GM21390 (cell line): ENCODE measurements around the gene LPP.

ENCODE experiments used
- ATAC-seq: cut with Tn5 transposase; IDR thresholded peaks from one replicate; pipeline ENCODE4 v1.9.1; 2021; ENCODE audit not compliant: unreplicated experiment

The LPP gene

GRCh38 chr3:188243124-188243795, 89.3 kb downstream of the LPP start:
- no peak for ATAC-seq

DNA sequence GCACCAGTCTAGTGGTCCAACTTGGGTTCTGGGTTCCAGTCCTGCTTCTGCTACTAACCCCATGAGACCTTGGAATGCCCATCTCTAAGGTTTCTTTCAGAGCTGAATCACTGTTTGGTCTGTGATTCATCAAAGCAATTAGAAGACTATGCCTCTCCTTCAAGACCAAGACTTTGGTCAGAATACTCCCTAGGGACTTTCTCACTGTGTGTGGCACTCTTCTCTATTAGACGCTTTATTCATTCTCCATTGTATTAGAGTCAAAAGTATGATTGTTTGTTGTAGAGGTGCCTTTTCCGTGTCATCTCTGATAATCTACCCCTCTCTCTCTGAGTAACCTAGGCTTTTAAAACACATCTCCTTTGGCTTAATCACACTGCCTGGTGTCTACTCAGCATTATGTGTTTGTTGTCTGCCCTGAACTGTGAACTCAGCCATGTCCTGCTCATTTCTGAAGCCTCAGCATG, 90.5 kb downstream of the LPP start:
- no peak for ATAC-seq

DNA sequence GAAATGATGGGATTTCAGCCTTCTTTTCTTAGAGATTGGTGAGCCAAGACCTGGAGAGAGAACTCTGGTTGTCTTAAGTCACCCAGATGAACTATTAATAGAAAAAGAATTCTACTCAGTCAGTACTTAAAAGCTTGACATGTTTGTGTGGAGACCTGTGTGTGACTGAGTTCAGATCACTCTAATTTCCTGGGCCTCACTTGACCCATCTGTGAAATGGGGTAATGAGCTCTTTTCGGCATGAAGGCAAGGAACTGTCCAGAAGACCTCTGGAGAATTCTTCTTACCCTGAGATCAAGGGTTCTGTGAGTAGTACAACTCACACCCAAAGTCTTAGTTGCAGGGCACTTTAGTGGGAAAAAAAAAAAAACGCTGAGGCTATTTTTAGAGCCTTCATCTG, 92.9 kb downstream of the LPP start:
- ATAC-seq, result no peak

DNA sequence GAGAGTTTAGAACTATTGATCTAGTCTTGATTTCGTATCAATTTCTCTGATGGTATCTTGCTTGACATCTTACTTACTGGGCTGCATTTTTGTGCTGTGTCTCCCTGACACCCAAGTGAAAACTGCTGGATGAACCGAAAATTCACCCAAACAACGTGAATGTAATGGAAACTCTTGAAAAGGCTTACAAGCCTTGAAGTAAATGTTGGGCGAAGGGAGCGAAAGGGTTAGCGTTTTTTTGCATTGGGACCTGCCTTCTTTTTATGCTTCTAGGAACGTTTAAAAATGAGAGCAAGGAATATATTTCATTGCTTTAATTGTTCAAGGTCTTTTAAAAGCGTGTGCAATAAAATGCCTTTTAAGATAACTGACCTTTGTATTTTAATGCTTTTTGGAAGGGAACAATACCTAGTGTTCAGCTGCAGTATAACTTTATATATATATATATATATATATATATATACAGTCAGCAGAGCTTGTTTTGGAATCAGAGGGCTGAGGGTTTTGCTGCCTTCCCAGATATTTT, 94.1 kb downstream of the LPP start:
- no peak for ATAC-seq

- no peak for ATAC-seq
These were observed 99.3 kb downstream of the LPP start for GRCh38 chr3:188253123-188253793.

GRCh38 chr3:188253800-188254452, 100.0 kb downstream of the LPP start:
- ATAC-seq, result no peak

- no peak for ATAC-seq
These were observed 100.6 kb downstream of the LPP start for GRCh38 chr3:188254520-188255070.

- ATAC-seq, result no peak
These were observed 101.2 kb downstream of the LPP start for GRCh38 chr3:188255190-188255589.

- no peak for ATAC-seq
These were observed 102.8 kb downstream of the LPP start for GRCh38 chr3:188256758-188257157.

- no peak for ATAC-seq
These were observed 103.5 kb downstream of the LPP start for GRCh38 chr3:188257384-188258026.

GRCh38 chr3:188259191-188259590, 105.2 kb downstream of the LPP start:
- ATAC-seq, result no peak

- ATAC-seq, result no peak
These were observed 105.6 kb downstream of the LPP start for GRCh38 chr3:188259596-188259995.

- ATAC-seq, result no peak
These were observed 107.1 kb downstream of the LPP start for GRCh38 chr3:188261011-188261410.

- ATAC-seq, result no peak
These were observed 108.5 kb downstream of the LPP start for GRCh38 chr3:188262488-188262887.

GRCh38 chr3:188262913-188263683, 109.1 kb downstream of the LPP start:
- no peak for ATAC-seq

DNA sequence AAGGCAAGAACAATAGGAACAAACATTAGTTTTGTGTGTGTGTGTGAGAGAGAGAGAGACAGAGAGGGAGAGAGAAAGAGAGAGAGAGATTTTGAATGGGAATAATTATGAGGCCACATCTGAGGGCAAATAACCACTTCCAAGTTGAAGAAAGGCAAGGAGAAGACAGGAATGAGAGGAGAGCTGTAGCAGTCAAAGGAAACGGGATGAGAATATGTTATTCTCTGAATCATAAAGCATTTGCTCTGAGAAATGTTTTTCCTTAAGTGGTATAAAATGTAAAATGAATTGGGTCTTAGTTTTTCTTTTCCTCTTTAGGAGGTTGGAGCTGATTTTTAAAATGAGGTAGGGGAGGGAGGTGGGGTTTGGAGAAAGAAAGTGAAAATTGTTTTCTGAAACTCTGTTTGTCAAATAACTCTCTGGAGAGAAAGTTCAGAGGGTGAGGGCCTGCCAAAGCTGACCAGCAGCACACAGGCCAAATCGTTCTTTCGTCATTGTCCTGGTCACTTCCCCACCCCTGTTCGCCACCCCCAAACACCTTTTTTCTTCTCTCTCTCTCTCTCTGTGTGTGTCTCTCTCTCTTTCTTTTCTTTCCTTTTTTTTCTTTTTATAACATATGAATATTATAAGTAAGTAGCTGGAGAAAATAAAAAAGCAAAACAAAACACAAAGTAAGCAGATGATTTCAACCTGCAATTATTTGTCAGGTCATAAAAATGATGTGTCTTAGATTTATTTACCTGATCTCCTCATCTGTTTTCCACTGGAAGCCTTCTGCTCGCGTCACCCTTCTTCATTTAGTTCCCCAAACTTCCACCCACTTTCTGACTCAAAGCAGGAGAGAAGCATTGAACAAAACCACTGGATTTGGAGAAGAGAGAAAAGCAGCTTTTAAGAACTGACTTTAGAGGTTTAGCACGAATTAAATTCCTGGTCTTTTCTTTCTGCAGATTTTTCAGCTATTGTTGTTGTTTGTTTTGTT, 110.6 kb downstream of the LPP start:
- ATAC-seq, result no peak

DNA sequence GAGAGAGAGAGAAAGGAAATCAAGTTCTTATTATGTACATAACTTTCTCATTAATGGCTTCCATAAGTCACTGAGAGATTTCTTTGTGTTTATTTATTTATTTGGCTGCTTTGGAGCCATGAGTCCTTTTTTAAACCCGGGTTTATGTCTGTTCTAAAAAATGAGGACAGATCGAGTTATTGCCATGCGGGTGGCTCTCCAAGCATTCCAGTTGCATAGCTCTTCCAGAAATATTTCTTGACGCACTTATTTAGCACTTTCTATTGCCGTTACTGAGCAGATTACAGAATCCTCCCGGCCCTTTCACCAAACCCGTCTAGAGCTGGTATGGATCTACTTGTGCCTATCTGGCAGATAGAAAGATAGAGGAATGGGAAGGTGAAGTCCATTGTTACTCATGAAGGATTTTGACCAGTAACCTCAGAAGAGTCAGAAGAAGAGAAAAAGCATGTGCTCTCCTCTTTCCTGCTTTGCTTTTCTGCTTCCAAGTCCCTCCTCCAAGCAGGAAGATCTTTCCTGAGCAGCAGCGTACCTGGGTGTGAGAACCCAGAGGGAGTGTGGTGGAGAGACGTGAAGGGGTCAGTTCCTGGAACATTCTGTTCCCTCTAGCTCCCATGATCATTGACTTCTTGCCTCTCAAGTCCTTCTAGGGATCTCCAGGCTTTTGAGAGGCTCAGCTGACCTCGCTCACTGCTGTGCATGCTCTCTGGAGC, 112.8 kb downstream of the LPP start:
- ATAC-seq, result no peak

DNA sequence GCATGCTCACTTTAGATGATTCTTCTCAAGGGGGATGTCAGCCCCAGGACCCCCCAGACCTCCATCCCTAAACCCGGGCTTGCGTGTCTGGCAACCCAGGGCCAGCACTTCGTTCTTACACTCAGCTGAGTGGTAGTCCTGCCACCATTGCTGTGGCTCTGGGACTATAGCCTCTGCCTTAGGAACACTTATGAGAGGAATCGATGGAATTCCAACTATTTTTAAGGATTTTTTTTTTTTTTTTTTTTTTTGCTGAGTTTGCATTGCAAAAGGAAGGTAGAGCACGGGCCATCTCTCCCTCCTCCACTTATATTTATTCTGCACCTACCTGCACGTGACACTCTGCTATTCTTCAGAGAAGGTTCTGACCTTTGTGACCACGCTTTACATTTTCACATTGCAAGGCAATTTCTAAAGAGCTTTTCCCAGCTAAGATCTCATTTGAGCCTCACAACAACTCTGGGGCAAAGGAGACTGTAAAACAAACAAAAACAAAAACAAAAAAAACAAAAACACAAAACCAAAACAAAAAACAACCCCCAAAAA, 113.9 kb downstream of the LPP start:
- no peak for ATAC-seq
